ENCODE measurements around the gene WDR83.

Gene WDR83

DNA sequence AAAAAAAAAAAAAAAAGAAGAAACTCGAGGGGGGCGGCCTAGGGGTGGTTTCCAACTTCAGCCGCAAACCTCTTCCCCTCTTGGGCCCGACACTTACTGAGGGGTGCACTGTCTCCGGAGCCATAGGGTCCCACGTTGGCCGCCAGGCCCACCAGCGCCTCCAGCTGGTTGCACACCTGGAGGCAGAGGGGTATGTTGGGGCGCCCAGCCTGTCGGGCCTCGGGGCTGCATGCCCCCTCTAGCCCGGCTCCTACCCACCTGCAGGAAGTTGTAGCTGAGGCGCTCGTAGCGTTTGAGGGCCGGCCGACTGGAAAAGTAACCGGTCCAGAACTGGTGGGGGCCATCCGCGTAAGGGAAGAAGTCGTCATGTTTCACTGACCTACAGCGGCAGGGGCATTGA, 8.6 kb upstream of the WDR83 start:
- Histone ChIP-seq H3K4me1 (ENCODE audit: control insufficient read depth in 1 of 2, insufficient read depth in 1 of 2, low read depth in 1 of 2, low read length in 1 of 2) (no peaks in the 10 kb centered on the region), H3K27ac (no peak overlapping the region), H3K9me3 (no peaks in the 10 kb centered on the region), H3K36me3 (peaks cover 100% of the 10 kb centered on the region), H3K4me3 (ENCODE audit: low read depth in 1 of 2, low read length in 1 of 2) (no peak overlapping the region), H3K27me3 (no peaks in the 10 kb centered on the region)
- TF ChIP-seq, protein P1, sequence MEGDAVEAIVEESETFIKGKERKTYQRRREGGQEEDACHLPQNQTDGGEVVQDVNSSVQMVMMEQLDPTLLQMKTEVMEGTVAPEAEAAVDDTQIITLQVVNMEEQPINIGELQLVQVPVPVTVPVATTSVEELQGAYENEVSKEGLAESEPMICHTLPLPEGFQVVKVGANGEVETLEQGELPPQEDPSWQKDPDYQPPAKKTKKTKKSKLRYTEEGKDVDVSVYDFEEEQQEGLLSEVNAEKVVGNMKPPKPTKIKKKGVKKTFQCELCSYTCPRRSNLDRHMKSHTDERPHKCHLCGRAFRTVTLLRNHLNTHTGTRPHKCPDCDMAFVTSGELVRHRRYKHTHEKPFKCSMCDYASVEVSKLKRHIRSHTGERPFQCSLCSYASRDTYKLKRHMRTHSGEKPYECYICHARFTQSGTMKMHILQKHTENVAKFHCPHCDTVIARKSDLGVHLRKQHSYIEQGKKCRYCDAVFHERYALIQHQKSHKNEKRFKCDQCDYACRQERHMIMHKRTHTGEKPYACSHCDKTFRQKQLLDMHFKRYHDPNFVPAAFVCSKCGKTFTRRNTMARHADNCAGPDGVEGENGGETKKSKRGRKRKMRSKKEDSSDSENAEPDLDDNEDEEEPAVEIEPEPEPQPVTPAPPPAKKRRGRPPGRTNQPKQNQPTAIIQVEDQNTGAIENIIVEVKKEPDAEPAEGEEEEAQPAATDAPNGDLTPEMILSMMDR (IDR thresholded peaks at IDR 0.05), result no peak

DNA sequence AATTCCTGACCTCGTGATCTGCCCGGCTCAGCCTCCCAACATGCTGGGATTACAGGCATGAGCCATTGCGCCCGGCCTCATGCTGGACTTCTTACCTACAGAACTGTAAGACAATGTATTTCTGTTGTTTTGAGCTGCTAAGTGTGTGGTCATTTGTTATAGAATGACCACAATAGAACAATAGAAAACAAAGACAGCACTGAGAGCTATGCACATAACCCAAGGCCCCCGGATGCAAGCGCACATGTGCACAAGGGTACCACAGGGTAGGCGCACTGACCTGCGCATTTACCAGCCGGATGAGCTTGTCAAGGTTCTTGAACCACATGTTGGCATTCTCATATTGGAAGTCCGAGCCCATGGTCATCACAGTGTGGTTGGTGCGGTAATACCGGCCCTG, 5.6 kb upstream of the WDR83 start:
- Histone ChIP-seq H3K4me3 (ENCODE audit: low read depth in 1 of 2, low read length in 1 of 2) (no peak overlapping the region), H3K27ac (no peak overlapping the region), H3K36me3 (peaks cover 91% of the 10 kb centered on the region), H3K4me1 (ENCODE audit: control insufficient read depth in 1 of 2, insufficient read depth in 1 of 2, low read depth in 1 of 2, low read length in 1 of 2) (peaks cover 20 to 24% of the 10 kb centered on the region in 2 experiments), H3K27me3 (no peaks in the 10 kb centered on the region), H3K9me3 (no peaks in the 10 kb centered on the region)
- TF ChIP-seq, protein P1 (IDR thresholded peaks at IDR 0.05), result no peak

DNA sequence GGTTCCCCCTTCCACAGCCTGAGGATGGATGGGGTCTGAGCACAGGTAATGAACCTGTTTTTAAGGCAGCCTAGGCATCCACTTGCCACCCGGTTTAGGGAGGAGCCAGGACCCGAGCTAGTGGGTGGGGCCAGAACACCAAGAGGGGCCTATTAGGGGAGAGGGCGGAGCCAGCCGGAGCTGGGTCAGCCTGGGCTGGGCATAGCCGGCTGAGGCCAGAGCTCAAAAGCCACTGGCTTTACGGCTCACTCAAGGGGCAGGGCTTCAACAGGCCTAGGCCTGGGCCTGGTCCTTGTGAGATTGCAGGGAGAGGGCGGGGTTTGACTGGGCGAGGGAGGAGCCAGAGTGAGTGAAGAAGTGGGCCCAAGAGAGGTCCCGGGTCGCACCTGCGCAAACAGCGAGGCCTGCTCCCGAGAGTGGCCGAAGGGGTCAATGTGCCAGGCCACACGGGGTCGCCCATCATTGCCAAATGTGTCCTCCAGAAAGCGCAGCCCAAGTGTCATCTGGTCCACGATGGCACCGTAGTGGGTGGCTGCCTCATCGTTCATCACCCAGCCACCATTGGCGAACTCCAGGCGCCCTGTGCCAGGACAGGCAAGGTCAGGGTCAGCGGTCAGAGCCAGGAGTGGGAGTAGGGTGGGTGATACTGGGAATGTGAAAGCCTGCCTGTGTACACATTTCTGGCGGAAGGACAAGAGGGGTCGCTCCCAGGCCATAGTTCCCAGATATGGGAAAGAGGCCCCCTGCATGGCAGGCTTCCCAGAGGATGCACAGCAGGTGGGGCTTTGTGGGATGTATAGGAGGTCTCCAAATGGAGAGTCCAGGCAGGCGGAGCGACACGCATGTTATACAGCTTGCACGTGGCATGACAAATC, 2.0 kb upstream of the WDR83 start:
- H3K9me3 ChIP-seq, result no peaks in the 10 kb centered on the region
- H3K27ac ChIP-seq, result peak overlapping the region; percentile 94
- no peaks in the 10 kb centered on the region for H3K27me3 ChIP-seq
- H3K4me3 ChIP-seq (ENCODE audit: low read depth in 1 of 2, low read length in 1 of 2), result peak overlapping the region; percentile 91 to 92
- TF ChIP-seq, protein P1 (IDR thresholded peaks at IDR 0.05), result no peak
- peaks cover 45 to 52% of the 10 kb centered on the region in 2 experiments for H3K4me1 ChIP-seq (ENCODE audit: control insufficient read depth in 1 of 2, insufficient read depth in 1 of 2, low read depth in 1 of 2, low read length in 1 of 2)
- H3K36me3 ChIP-seq, result peaks cover 54% of the 10 kb centered on the region

DNA sequence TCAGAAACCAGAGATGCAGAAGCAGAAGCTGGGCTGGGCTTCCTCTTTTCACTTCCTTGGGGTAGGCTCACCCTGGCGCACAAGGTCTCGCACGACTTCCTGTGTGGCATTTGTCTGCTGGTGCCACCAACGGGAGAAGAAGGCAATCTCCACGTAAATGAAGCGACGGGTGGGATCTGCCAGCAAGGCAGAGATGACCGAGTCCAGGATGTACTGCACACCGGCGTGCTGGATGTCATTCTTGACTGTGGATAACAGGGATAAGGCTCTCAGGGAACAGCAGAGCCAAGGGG, 1.4 kb upstream of the WDR83 start:
- H3K4me3 ChIP-seq (ENCODE audit: low read depth in 1 of 2, low read length in 1 of 2), result peak overlapping the region; percentile 91 to 92
- H3K9me3 ChIP-seq, result no peaks in the 10 kb centered on the region
- TF ChIP-seq, protein P1 (IDR thresholded peaks at IDR 0.05), result peak; percentile 30
- peaks cover 48% of the 10 kb centered on the region for H3K36me3 ChIP-seq
- H3K27me3 ChIP-seq, result no peaks in the 10 kb centered on the region
- H3K4me1 ChIP-seq (ENCODE audit: control insufficient read depth in 1 of 2, insufficient read depth in 1 of 2, low read depth in 1 of 2, low read length in 1 of 2), result peaks cover 50 to 57% of the 10 kb centered on the region in 2 experiments
- peak overlapping the region; percentile 94 for H3K27ac ChIP-seq

DNA sequence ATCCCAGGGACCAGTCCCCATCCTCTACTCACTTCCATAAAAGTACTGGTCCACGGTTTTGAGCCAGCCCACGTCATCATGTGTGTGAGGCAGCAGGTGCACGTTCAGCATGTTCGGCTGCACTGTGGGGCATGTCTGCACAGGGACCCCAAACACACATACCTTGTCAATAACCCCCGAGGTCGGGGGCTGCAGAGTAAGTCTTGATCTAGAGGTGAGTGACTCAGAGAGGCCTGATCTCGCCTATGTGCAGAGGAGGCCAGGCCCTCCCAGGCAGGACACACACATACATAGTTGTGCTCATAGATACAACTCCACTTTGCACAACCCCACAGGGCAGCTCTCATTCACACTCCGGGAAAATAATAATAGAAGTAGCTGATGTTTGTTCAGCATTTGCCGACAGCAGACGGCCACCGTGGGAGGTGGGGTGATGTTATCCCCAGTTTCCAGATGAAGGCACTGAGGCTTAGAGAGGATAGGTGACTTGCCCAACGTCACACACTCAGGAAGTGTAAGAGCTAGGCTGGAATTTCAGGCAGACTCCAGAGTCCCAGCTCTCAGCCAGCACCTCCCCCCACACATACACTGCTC, 839 bp upstream of the WDR83 start:
- H3K4me1 ChIP-seq (ENCODE audit: control insufficient read depth in 1 of 2, insufficient read depth in 1 of 2, low read depth in 1 of 2, low read length in 1 of 2), result peaks cover 55 to 62% of the 10 kb centered on the region in 2 experiments
- peak overlapping the region; percentile 91 to 92 for H3K4me3 ChIP-seq (ENCODE audit: low read depth in 1 of 2, low read length in 1 of 2)
- no peaks in the 10 kb centered on the region for H3K9me3 ChIP-seq
- H3K27me3 ChIP-seq, result no peaks in the 10 kb centered on the region
- TF ChIP-seq, protein P1 (IDR thresholded peaks at IDR 0.05), result no peak
- H3K27ac ChIP-seq, result peak overlapping the region; percentile 94
- peaks cover 43% of the 10 kb centered on the region for H3K36me3 ChIP-seq
